Measurements from ENCODE around the gene PLD5. TPM values are rescaled to one million over a fixed set of nuclear protein-coding genes. Genes with fewer than 3 reads are reported as not detected.

The PLD5 gene
- total RNA-seq, 1 experiment from 2014 or later = not detected

DNA sequence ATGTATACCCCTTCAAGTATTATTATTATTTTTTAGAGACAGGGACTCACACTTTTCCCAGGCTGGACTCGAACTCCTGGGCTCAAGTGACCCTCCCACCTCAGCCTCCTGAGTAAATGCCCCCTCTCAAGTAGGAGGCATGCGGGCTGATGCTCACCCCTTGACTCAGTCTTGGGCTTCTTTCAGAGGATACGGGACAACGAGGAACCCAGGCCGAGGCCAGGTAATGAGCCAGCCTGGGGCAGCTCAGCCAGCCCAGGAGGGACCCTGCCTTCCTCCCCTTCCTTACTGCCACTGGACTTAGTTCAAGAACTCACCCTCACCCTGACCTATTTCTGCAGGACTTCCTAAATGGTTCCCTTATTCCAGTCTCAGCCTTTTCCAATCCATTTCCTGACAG lies 327.6 kb downstream of the PLD5 start:
- no peak for DNase-seq
- ATAC-seq = no peak
- Histone ChIP-seq H4K20me1 (ENCODE audit: low read length) (no peaks in the 10 kb centered on the region), H3F3A (ENCODE audit: low read length, unreplicated experiment) (no peaks in the 10 kb centered on the region), H3K27me3 (ENCODE audit: low read length) (peaks cover 21% of the 10 kb centered on the region; the same call in 1 of the 2 replicates), H3K4me2 (ENCODE audit: low read length) (no peak overlapping the region), H3K79me2 (ENCODE audit: low read length) (no peaks in the 10 kb centered on the region), H3K9me2 (replicated peaks; ENCODE audit: low read length) (no peaks in the 10 kb centered on the region), H3K9ac (ENCODE audit: low read length) (no peak overlapping the region), H3K4me3 (ENCODE audit: low read length) (no peak overlapping the region), H3K9me3 (ENCODE audit: low read length) (no peaks in the 10 kb centered on the region), H3K4me1 (ENCODE audit: insufficient read depth, low read length) (no peaks in the 10 kb centered on the region), H2AFZ (ENCODE audit: low read length) (no peak overlapping the region), H3K36me3 (ENCODE audit: low read depth, low read length) (no peaks in the 10 kb centered on the region), H3K27ac (ENCODE audit: low read length) (no peak overlapping the region)
- POLR2A ChIA-PET (ENCODE audit: unreplicated experiment) = no interaction called here
- intact Hi-C loops (cut with micrococcal nuclease) = no loop called here
- CTCF ChIA-PET = no interaction called here
- BruUV-seq (replicated peaks) = no TSS peak
- TF ChIP-seq EZH2 (IDR thresholded peaks at IDR 0.05; ENCODE audit: low read length, unreplicated experiment) (no peak), EZH2phosphoT487 (IDR thresholded peaks at IDR 0.05; ENCODE audit: borderline replicate concordance, low read length) (no peak)
- TF ChIP-seq, protein P1, sequence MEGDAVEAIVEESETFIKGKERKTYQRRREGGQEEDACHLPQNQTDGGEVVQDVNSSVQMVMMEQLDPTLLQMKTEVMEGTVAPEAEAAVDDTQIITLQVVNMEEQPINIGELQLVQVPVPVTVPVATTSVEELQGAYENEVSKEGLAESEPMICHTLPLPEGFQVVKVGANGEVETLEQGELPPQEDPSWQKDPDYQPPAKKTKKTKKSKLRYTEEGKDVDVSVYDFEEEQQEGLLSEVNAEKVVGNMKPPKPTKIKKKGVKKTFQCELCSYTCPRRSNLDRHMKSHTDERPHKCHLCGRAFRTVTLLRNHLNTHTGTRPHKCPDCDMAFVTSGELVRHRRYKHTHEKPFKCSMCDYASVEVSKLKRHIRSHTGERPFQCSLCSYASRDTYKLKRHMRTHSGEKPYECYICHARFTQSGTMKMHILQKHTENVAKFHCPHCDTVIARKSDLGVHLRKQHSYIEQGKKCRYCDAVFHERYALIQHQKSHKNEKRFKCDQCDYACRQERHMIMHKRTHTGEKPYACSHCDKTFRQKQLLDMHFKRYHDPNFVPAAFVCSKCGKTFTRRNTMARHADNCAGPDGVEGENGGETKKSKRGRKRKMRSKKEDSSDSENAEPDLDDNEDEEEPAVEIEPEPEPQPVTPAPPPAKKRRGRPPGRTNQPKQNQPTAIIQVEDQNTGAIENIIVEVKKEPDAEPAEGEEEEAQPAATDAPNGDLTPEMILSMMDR (conservative IDR thresholded peaks at IDR 0.05; ENCODE audit: low read depth, low read length) = no peak

DNA sequence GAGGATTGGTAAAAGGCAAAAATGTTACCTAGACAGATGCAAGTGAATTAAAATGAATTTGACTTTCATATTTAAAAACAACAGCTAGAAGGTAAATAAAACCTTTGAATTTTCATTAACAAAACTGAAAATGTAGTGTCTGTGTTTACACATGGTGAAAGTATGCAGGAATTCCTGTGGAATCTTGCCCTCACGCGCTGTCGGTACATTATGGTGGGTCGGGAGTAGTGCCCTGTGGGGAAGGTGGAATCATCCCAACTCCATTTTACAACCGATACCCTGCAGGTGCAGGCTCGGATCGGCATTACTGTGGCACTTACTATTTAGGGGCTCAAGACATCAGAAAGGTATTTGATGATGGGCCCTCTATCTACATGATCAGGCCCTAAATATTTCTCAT lies 328.4 kb downstream of the PLD5 start:
- H4K20me1 ChIP-seq (ENCODE audit: low read length) = no peaks in the 10 kb centered on the region
- no peaks in the 10 kb centered on the region for H3K79me2 ChIP-seq (ENCODE audit: low read length)
- peaks cover 24% of the 10 kb centered on the region; the same call in 1 of the 2 replicates for H3K27me3 ChIP-seq (ENCODE audit: low read length)
- no peak overlapping the region for H3K4me3 ChIP-seq (ENCODE audit: low read length)
- no peak for ATAC-seq
- intact Hi-C loops (cut with micrococcal nuclease) = no loop called here
- H3F3A ChIP-seq (ENCODE audit: low read length, unreplicated experiment) = no peaks in the 10 kb centered on the region
- H3K9me2 ChIP-seq (replicated peaks; ENCODE audit: low read length) = no peaks in the 10 kb centered on the region
- H3K9me3 ChIP-seq (ENCODE audit: low read length) = no peaks in the 10 kb centered on the region
- BruUV-seq (replicated peaks) = no TSS peak
- TF ChIP-seq EZH2phosphoT487 (IDR thresholded peaks at IDR 0.05; ENCODE audit: borderline replicate concordance, low read length) (no peak), EZH2 (IDR thresholded peaks at IDR 0.05; ENCODE audit: low read length, unreplicated experiment) (no peak)
- TF ChIP-seq, protein P1 (conservative IDR thresholded peaks at IDR 0.05; ENCODE audit: low read depth, low read length) = no peak
- H3K27ac ChIP-seq (ENCODE audit: low read length) = no peak overlapping the region
- H2AFZ ChIP-seq (ENCODE audit: low read length) = no peak overlapping the region
- POLR2A ChIA-PET (ENCODE audit: unreplicated experiment) = no interaction called here
- no peak overlapping the region for H3K9ac ChIP-seq (ENCODE audit: low read length)
- CTCF ChIA-PET = no interaction called here
- DNase-seq = no peak
- no peaks in the 10 kb centered on the region for H3K4me1 ChIP-seq (ENCODE audit: insufficient read depth, low read length)
- H3K4me2 ChIP-seq (ENCODE audit: low read length) = no peak overlapping the region
- H3K36me3 ChIP-seq (ENCODE audit: low read depth, low read length) = no peaks in the 10 kb centered on the region

GRCh38 chr1:242189591-242189990 lies 334.9 kb downstream of the PLD5 start:
- ChIA-PET CTCF (no interaction called here), POLR2A (ENCODE audit: unreplicated experiment) (no interaction called here)
- H4K20me1 ChIP-seq (ENCODE audit: low read length) = no peaks in the 10 kb centered on the region
- peak; percentile 33; the same call in 1 of the 2 replicates for ATAC-seq
- no peaks in the 10 kb centered on the region for H3K79me2 ChIP-seq (ENCODE audit: low read length)
- no peak overlapping the region for H3K27ac ChIP-seq (ENCODE audit: low read length)
- DNase-seq = peak; percentile 28
- no peaks in the 10 kb centered on the region for H3K9me3 ChIP-seq (ENCODE audit: low read length)
- no peak overlapping the region for H3K4me3 ChIP-seq (ENCODE audit: low read length)
- no peak for TF ChIP-seq EZH2 (IDR thresholded peaks at IDR 0.05; ENCODE audit: low read length, unreplicated experiment)
- TF ChIP-seq EZH2phosphoT487 (IDR thresholded peaks at IDR 0.05; ENCODE audit: borderline replicate concordance, low read length) = no peak
- TF ChIP-seq, protein P1 (conservative IDR thresholded peaks at IDR 0.05; ENCODE audit: low read depth, low read length) = peak; percentile 62
- intact Hi-C loops (cut with micrococcal nuclease) = no loop called here
- no peak overlapping the region for H3K9ac ChIP-seq (ENCODE audit: low read length)
- H3K4me1 ChIP-seq (ENCODE audit: insufficient read depth, low read length) = no peaks in the 10 kb centered on the region
- H3K27me3 ChIP-seq (ENCODE audit: low read length) = peaks cover 21% of the 10 kb centered on the region; the same call in 1 of the 2 replicates
- no peak overlapping the region for H2AFZ ChIP-seq (ENCODE audit: low read length)
- no peaks in the 10 kb centered on the region for H3K9me2 ChIP-seq (replicated peaks; ENCODE audit: low read length)
- H3K4me2 ChIP-seq (ENCODE audit: low read length) = no peak overlapping the region
- BruUV-seq (replicated peaks) = no TSS peak
- H3K36me3 ChIP-seq (ENCODE audit: low read depth, low read length) = no peaks in the 10 kb centered on the region
- H3F3A ChIP-seq (ENCODE audit: low read length, unreplicated experiment) = no peaks in the 10 kb centered on the region

All from PC-3 (cell line).